Frontal cortex (tissue), 4 donors: ENCODE data around the gene ZBTB46. TPM values are rescaled to one million over a fixed set of nuclear protein-coding genes. Genes with fewer than 3 reads are reported as not detected.
"Not testable (repeated sequence)": the region's sequence is repeated elsewhere in the genome, so short reads cannot be mapped to it uniquely, and the experiment has no call there.

Source experiments
- DNase-seq, 2 donors: peaks; one replicate each; pipeline ENCODE4 v3.0.0; 2012; ENCODE audit warnings: low spot score in 2 of 2
- FAIRE-seq: peaks from 2 replicates; lab custom pipeline; 2012; peaks lifted over from hg19 to GRCh38; lab: Jason Lieb, UNC
- total RNA-seq: library from RNA; depleted of rRNA; stranded (reverse); fragments of >200 nt; gene quantifications from one replicate; pipeline ENCODE4 v1.2.3, GENCODE V29; 2014
- donor health status: control.
- donor health status: control.
- donor health status: control.

ZBTB46 gene
- total RNA-seq, 1 donor from 2014 or later, result 22.4 TPM

DNA sequence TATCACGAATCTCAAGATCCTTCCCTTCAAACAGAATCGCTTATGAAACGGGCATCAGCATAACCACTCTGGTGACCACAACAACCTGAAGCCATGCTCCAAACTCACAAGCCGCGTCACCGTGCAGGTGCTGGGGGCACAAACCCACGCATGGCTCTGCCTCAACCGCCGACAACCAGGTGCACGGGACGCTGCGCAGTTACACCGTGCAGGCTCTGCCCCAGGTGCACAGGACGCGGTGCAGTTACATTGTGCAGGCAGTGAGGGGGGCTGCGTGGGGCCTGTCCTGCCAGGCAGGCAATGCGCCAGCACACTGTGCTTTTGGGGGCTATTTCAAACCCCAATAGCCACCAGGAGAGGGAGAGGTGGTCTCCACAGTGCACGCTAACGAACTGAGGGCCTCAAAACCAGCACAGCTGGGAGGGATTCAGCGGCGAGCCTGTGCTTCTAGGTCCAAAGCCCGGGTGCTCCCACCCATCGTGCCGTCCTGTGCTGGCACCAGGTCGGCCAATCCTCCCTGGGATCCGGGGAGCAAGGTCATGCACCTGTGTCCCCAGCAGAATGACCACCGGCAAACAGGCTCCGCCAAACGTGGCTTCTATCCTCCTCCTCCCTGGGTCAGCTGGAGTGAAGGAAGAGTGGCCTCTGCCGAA lies 35.8 kb downstream of the ZBTB46 start:
- DNase-seq (peak in 1 of 2 donors; percentile 17), FAIRE-seq (no peak)

DNA sequence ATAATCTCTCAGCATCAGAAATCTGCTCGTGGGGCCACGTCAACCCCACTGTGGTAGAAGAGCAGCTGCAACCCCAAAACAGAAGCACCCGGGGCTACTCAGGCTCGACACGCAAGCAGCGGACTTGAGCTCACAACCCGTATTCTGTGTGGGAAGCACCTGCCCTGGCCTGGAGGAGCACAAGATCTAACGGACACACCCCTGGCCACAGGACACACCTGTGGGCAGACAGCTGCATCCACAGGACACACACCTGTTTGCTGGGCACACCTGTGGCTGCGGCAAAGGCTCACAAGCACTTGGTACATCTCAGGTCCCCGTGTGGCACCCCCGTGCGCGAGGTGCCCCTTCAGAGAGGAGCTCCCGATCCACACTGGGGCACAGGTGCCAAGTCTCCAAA lies 36.5 kb downstream of the ZBTB46 start:
- no peak for FAIRE-seq
- peak in 1 of 2 donors; percentile 12 for DNase-seq

DNA sequence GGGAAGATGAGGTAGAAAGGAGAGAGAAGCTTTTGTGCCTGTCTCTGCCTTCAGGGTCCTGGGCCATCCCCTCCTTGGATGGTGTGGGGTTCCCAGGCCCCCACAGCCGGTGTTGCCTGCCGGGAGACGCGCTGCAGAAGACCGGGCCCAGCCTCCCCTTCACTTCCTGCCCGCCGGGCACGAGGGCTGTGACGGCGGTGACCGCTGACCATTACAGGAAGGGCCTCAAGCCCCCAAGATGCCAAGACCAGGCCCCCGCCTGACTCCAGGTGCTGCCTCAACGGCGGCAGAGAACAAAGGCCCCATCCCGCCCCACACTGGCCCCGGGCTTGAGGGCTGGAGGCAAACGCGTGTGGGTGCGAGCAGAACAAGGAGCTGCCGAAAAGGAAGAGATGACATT lies 38.2 kb downstream of the ZBTB46 start:
- FAIRE-seq (no peak), DNase-seq (no peak)

DNA sequence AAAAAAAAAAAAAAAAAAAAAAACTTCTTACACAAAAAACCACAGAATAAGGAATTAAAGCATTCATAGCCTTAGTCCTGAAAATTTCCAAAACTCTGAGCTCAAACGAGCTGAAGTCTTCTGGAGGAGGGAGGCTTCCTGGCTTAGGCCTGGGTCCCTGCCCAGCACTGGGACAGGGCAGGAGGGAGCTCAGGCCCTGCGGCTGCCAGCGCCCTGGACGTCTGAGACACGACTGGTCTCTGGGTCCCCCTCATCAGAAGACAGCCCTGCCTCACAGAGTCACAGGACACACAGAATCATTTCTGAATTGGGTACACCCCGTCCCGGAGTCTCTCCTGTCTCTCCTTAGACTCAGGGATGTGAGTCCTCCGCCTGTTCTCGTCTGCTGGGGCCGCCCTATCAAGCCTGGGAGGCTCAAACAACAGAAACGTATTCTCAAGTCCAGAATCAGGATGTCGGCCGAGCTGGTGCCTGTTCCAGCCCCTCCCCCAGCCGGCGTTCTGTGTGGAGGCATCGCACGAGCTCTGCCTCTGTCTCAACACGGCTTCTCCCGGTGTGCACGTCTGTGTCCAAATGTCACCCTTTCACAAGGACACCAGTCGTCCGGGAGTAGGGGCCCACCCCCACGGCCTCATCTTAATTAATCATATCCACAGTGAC lies 39.4 kb downstream of the ZBTB46 start:
- FAIRE-seq (no peak), DNase-seq (no peak)

DNA sequence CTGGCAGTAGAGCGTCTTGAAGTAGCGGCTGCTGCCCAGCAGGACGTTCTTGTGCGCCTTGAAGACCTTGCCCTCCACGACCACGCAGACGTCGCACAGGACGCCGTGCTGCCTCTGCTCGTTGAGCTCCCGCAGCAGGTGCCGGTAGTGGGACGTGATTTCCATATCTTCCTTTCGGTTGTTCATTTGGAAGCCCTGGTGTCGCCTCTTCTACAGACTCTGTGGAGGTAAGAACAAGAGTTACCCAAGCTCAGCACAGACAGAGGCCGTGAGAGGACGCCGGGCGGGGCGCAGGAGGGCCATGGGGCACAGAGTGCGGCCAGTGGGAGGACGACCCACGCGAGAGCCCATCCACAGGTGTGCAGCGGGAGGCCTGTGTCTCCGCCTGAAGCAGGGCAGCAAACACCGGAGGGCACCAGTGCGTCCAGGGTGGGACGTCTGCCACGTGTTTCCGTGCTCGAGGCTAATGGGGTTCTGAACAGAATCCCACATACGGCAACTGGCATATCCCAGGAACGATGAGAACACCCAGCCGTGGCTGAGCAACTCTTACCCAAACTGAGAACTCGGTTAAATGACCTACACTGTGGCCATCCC lies 40.4 kb downstream of the ZBTB46 start:
- DNase-seq (no peak), FAIRE-seq (no peak)

DNA sequence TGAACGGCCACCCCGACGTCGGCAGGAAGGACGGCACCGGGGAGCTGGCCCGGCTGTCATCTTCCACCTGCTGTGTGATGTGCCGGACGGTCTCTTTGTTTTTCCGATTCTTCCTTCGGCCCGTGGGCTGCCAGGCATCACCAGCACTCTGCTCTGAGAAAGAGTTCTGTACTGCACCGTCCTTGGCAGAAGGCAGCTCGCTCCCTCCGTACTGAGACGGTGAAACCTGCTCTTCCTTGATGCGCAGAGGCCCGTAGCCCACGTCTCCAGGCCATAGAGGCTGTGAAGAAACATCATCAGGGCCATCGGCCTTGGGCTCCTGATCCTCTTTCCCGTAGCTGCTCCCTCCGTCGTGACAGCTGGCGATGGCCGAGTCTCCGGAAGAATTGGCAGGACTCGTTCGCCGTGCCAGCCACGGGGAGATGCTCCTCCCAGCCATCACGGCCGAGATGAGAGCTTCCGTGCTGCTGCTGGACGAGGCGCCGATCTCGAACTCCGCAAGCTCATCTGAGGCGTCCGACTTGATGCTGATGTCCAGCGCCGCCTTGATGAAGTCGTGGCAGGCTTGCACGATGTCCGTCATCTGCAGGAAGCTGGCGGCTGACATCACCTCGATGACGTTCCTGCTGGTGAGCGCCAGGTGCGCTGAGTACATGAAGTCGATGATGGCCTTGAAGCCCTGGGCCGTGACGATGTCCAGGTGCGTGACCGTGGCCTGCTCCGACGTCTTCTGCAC lies 41.1 kb downstream of the ZBTB46 start:
- DNase-seq (no peak), FAIRE-seq (no peak)

DNA sequence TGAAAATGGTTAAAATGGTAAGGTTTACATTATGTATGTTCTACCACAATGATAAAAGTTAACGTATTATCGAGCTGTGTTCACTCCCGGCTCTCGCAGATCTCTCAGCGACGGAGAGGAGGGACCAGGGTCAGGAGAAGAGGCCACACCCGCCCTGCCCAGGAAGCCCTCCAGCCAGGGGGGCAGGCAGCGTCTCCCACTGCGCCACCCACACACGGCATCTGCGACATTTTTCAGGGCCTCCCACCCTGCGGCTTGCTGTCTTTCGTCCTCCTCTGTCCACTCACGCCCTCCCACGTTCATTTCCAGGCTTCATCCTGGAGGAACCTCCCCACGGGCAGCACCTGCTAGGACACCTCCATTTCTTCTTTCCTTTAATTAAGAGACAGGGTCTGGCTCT lies 43.3 kb downstream of the ZBTB46 start:
- DNase-seq, result no peak
- no peak for FAIRE-seq

DNA sequence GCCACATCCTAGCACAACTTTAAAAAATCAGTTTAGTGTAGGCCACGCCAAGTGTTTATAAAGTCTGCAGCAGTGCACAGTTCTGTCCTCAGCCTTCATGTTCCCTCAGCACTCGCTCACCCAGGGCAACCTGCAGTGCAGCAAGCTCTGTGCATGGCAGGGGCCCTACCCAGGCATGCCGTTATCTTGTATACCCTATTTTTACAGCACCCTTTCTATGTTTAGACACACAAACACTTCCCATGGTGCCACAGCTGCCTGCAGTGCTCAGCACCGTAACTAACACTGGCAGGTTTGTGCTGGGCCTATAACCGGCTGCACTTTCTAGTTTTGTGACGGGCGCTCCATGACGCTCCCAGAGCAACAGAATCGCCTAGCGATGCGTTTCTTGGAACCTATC lies 43.8 kb downstream of the ZBTB46 start:
- DNase-seq, result no peak
- FAIRE-seq, result no peak

DNA sequence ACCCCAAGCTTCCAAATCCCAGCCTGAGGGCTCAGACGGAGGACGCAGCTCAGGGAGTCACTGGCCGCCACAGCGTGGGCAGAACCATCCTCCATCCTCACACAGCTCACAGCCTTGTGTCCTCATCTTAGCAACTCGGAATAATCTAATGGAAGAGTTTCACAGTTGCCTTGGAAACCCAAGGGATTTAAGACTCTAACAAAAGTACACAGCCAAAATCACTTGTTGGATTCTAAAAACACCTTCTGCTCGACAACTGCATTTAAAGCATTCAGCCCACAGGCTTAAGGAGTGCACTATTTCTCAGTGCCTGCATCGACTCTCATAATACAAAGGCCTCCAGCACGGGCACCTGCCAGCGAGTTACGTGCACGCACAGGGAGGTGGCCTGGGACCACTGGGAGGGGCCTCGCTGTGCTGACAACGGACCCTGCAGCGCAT lies 45.4 kb downstream of the ZBTB46 start:
- no peak for FAIRE-seq

DNA sequence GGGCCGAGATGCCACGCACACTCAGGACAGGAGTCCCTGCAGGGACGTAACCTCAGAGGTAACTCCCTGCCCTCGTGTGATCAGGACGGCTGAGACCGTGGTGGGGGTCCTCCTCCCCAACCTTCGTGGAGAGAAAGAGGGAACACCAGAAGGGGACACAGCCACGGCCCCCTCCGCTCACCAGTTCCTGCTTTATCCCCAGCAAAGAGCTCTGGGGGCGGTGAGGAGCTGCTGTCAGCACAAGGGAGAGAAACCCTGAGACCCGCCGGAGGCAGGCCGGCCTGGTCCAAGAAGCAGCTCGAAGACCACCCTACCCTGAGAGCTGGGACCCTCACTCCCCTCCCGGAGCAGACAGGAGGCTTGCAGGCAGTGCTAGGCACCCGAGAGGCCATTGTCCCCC lies 47.1 kb downstream of the ZBTB46 start:
- no peak for DNase-seq
- FAIRE-seq, result no peak

More for the DNA sequence above, 45.4 kb downstream of the ZBTB46 start:
- no peak for DNase-seq

DNA sequence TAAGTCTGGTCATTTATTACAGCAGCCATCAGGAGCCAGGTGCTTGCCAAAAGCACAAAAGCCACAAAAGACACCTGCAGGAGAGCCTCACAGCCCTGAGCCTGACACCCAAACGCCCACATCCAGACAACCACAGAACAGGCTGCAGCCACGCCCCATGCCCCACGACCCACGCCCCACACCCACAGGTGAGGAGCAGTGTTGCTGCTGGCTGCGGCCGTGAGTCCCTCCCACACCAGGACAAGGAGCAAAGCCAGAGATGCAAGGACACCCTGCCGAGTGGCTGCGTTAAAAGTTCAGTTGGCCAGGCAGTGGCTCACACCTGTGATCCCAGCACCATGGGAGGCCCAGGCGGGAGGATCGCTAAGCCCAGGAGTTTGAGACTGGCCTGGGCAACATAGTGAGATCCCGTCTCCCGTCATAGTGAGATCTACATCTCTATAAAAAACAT lies 48.5 kb downstream of the ZBTB46 start:
- DNase-seq, result no peak
- no peak for FAIRE-seq

DNA sequence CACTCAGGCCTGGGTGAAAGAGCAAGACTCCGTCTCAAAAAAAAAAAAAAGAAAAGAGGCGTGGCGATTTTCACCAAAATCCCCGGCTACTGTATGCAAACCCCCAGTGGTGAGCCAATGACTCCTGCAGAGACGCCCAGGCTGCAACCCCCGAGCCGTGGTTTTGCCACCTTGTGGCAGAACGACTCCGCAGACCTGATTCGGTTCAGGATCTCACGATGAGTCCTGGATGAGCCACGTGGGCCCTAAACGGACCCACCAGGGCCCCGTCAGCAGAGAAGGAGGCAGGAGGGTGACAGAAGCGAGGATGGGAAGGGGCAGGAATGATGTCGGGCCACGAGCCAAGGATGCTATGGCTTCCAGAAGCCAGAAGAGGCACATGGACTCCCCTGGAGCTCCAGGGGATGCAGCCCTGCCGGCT lies 49.0 kb downstream of the ZBTB46 start:
- DNase-seq (no peak), FAIRE-seq (no peak)

DNA sequence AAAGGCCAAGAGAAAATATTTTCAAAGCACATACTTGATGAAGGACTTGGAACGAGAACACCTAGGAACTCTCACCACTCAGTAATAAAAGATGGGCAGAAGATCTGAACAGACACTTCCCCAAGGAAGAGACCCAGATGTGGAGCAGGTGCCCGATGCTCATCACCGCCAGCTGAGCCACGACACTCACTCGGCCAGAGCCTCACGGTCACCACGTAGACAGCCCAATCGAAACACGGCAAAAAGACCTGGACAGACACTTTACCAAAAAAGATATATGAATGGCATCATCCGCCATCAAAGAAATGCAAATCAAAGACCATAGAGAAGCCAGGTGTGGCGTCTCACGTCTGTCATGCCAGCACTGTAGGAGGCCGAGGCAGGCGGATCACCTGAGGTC lies 49.9 kb downstream of the ZBTB46 start:
- no peak for FAIRE-seq

DNA sequence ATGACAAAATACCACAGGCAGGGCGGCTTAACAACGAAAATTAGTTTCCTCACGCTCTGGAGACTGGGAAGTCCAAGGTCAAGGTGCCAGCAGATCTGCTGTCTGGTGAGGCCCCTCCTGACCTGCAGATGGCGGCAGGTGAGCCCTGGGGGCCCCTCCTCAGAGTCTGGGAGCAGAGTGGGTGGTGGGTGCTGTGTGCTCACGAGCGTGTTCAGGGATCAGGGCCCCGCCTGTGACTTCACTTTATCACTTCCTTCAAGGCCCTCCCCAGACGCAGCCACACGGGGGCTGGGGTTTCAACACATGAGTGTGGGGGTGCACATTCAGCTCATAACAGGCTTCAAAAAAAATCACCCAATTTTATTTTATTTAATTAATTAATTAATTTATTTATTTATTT lies 52.2 kb downstream of the ZBTB46 start:
- FAIRE-seq, result no peak
- no peak for DNase-seq

More for the DNA sequence above, 49.9 kb downstream of the ZBTB46 start:
- DNase-seq, result no peak

DNA sequence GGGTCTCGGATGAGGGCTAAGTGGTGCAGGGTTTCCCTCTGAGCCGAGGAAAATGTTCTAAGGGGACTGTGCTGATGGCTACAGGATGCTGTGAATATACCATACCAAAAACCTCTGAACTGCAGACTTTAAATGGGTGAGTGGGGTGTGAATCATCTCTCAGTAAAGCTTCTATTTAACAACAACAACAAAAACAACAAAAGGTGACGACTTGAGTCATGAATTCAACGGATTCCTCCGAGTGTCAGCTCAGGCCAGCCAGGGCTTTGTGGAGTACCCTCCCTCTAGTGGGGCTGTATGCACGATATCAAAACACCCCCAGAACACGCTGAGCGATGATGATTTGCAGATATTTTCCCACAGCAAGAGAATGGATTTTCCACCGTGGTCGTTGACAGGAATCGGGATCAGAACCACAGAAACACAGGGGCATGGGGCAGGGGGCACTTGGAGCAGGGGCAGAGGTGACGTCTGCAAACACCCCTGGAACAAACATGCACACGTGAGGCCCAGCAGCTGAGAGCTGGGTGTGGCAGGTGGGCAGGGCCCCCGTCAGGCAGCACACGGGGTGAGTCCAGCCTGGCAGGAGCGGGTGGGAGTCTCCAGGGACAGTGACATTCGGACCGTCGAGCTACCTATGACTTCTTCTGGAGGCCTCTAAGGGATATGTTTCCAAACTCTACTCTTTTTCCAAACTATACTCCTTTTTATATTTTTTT lies 52.9 kb downstream of the ZBTB46 start:
- no peak for FAIRE-seq
- no peak for DNase-seq

DNA sequence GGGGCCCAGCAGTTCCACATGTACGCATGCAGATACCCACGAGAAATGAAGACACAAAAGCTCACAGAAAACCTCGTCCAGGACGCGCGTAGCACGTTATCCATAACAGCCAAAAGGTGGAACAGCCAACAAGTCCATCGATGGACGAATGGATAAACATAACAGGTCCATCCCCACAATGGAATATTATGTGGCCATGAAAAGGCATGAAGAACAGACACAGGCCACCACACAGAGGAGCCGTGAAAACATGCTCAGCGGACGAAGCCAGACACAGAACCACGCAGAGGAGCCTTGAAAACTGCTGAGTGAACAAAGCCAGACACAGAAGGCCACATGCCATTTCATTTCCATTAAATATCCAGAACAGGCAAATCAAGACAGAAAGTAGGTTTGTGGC lies 53.5 kb downstream of the ZBTB46 start:
- FAIRE-seq, result no peak

DNA sequence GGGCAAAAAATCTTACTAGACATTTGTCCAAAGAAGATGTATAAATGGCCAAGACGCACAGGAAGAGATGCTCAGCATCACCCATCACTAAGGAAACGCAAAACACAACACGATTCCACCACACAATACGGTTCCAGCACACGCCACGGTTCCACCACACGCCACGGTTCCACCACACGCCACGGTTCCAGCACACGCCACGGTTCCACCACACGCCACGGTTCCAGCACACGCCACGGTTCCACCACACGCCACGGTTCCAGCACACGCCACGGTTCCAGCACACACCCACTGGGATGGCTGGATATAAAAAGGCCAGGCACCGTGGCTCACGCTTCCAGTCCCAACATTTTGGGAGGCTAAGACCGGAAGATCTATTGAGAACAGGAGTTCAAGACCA lies 54.2 kb downstream of the ZBTB46 start:
- not testable (repeated sequence) for DNase-seq, FAIRE-seq

More for the DNA sequence above, 53.5 kb downstream of the ZBTB46 start:
- DNase-seq, result no peak

DNA sequence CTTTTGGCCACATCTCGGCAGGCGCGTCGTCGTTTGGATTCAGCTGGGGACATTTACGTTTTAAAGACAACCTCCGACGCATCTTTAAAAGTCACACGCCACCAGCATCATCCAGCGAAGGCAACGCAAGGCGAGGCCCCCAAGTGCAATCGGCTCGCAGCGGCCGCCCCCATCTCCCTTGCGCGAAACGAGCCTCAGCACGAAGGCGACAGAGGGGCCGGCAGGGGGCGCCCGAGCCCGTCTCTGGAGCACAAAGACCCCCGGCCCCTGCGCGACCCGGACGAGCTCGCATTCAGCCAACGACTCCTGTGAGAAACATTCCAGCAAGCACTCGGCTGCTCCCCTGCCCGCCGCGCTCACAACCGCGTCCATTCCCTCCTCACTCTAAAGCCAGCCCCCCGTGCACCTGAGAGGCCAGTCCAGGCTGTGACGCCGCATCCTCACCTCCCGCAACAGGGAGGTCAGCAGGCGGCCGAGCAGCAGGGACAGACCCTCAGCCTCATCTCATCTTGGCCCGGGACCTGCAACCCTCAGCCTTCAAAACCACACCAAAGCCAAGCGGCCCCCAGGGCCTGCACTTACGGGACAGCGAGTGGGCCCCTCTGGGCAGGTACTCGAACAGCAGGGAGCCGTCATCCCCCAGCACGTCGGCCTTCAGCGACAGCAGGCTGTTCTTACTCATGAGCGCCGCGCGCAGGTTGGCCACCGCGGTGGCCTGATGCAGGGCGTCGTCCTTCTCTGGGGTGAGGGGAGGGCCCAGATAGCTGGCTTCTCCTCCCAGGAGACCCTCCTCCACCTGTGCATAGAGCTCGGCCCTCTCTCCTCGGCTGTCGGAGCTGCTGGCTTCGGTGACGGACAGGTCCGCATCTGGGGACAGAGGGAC lies 55.7 kb downstream of the ZBTB46 start:
- DNase-seq (peak; percentile 59 to 72), FAIRE-seq (no peak)

DNA sequence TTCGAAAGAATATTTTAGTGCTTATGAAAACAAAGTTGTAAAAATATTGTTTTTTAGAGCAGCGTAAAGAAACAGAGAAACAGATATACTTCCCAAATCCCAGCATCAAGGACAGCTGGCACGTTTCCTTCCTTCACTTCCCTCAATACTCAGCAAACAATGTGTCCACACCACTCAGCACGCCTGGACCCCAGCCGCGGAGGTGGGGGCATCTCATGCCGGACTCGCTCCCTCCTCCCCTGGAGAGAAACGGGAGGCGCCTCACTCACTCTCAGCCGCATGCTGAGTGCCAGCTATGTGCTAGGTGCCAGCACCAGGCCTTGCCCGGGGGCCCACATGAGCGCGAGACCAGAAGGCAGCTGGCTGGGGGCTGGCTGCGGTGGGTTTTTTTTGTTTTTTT lies 56.8 kb downstream of the ZBTB46 start:
- DNase-seq (peak in 1 of 2 donors; percentile 54), FAIRE-seq (no peak)
